Measurements from ENCODE around the gene PLEKHM1. TPM values are rescaled to one million over a fixed set of nuclear protein-coding genes. Genes with fewer than 3 reads are reported as not detected.
A peak's percentile ranks its signal among the peaks of the same experiment; 100 is the strongest.

PLEKHM1 gene
- total RNA-seq, 2 donors from 2014 or later: 87.6 to 97.0 TPM

DNA sequence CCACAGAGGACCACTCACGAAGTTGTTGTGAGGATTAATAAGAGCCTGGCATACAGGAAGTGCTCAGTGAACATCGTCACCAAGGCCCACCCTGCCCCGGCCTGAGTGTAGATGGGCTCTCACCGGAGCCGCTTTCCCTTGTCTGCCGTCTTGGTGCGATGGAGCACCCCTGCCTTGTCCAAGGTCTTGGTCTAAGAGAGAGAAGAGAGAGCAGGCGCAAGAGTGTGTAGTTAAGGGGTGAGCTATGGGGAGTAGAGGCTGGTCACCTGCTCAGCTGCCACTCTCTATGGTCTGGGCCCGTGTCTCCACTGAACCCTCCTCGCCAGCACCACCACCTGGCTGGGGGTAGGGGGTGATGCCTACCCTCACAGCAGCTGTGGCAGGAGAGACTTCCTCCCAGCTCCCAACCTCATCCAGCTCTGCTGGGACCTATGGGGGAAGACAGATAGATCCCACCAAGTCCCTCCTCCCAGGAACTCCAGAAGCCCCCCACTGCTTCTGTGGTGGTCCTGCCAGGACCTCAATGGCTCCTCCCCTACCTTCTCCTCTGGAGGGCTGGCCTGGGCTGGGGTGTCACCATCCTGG lies 86.5 kb downstream of the PLEKHM1 start:
- H3K27ac Mint-ChIP-seq: no peak overlapping the region
- DNase-seq (no peak), ATAC-seq (no peak)
- peaks cover 26% of the 10 kb centered on the region for H3K4me1 Mint-ChIP-seq
- H3K9me3 ChIP-seq (ENCODE audit: control insufficient read depth, low read length, poor library complexity, severe bottlenecking): no peaks in the 10 kb centered on the region
- H3K27me3 Mint-ChIP-seq: no peaks in the 10 kb centered on the region
- peaks cover 4% of the 10 kb centered on the region for H3K36me3 Mint-ChIP-seq (ENCODE audit: low read depth)
- no peak overlapping the region for H3K4me3 Mint-ChIP-seq

DNA sequence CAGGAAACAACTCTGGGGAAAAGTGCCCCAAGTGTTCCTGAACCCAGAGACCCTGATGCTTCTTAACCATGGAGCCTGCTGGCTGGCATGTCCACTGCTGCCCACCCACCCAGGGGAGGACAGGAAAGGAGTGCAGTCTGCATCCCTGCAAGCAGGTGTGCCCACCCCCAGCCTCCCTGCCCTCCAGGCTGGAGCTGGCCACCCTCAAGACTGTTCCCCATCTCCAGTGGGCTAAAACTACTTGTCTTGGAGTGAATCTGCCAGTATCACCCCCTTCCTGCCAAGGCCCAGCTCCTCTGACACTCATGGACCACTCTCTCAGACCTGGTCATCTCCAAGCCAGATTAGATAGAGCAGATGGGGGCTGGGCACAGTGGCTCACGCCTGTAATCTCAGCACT lies 87.6 kb downstream of the PLEKHM1 start:
- H3K4me3 Mint-ChIP-seq: no peak overlapping the region
- no peaks in the 10 kb centered on the region for H3K9me3 ChIP-seq (ENCODE audit: control insufficient read depth, low read length, poor library complexity, severe bottlenecking)
- no peak overlapping the region for H3K27ac Mint-ChIP-seq
- peaks cover 16% of the 10 kb centered on the region for H3K4me1 Mint-ChIP-seq
- peaks cover 4% of the 10 kb centered on the region for H3K36me3 Mint-ChIP-seq (ENCODE audit: low read depth)
- no peak for DNase-seq
- no peaks in the 10 kb centered on the region for H3K27me3 Mint-ChIP-seq
- no peak for ATAC-seq

- no peak for ATAC-seq
- H3K9me3 ChIP-seq (ENCODE audit: control insufficient read depth, low read length, poor library complexity, severe bottlenecking): no peaks in the 10 kb centered on the region
- Mint-ChIP-seq H3K27ac (peak overlapping the region; percentile 57), H3K4me1 (peaks cover 4% of the 10 kb centered on the region), H3K36me3 (ENCODE audit: low read depth) (peaks cover 9% of the 10 kb centered on the region), H3K4me3 (no peak overlapping the region), H3K27me3 (no peaks in the 10 kb centered on the region)
- no peak for DNase-seq
Measured at GRCh38 chr17:45398800-45399199, 91.7 kb downstream of the PLEKHM1 start.

GRCh38 chr17:45397796-45398195 lies 92.7 kb downstream of the PLEKHM1 start:
- ATAC-seq (no peak), DNase-seq (no peak)
- no peaks in the 10 kb centered on the region for H3K27me3 Mint-ChIP-seq
- no peak overlapping the region for H3K27ac Mint-ChIP-seq
- H3K4me3 Mint-ChIP-seq: no peak overlapping the region
- H3K36me3 Mint-ChIP-seq (ENCODE audit: low read depth): peaks cover 9% of the 10 kb centered on the region
- H3K9me3 ChIP-seq (ENCODE audit: control insufficient read depth, low read length, poor library complexity, severe bottlenecking): no peaks in the 10 kb centered on the region
- peaks cover 9% of the 10 kb centered on the region for H3K4me1 Mint-ChIP-seq

GRCh38 chr17:45396496-45397205 lies 93.9 kb downstream of the PLEKHM1 start:
- peaks cover 7% of the 10 kb centered on the region for H3K4me1 Mint-ChIP-seq
- no peak for DNase-seq
- peaks cover 7% of the 10 kb centered on the region for H3K36me3 Mint-ChIP-seq (ENCODE audit: low read depth)
- no peaks in the 10 kb centered on the region for H3K9me3 ChIP-seq (ENCODE audit: control insufficient read depth, low read length, poor library complexity, severe bottlenecking)
- H3K27me3 Mint-ChIP-seq: no peaks in the 10 kb centered on the region
- ATAC-seq: no peak
- H3K4me3 Mint-ChIP-seq: no peak overlapping the region
- H3K27ac Mint-ChIP-seq: no peak overlapping the region

DNA sequence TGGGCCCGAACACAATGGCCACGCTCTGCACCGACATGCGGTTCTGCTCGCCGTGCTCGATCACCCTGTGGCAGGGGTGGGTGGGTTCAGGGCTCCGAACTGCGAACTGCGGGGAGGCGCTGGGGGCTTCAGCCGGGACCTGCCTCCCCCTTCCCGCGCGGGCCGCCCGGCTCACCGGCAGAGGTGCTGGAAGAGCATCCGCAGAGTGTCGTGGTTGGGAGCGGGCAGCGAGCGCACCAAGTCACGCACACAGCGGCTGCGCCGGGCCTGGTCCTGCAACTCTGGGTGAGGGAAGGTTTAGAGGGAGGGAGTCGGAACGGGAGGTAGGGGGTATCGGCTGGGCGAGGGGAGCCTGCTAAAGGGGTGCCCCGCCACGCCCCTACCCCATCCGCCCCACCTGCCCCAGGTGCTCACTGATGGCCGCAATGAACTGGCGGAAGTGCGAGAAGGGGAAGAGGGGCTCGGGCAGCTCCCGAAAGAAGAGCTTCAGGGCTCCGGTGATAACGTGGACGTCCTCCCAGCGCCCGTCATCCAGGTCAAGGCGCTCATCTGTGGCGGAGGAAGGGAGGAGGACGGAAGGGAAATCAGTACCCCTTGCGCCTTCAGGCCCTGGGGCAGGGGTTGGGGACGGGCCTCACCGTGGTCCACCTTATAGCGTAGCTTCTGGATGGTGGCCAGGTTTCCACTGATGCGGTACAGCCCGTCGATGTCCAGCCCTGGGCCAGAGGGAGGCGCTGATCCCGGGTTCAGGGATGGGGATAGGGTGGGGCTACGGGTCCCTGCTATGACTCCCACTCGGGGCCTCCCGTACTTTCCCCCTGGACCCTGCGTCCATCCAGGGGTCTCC lies 94.7 kb downstream of the PLEKHM1 start:
- Mint-ChIP-seq H3K4me3 (no peak overlapping the region), H3K4me1 (peaks cover 11% of the 10 kb centered on the region), H3K27me3 (no peaks in the 10 kb centered on the region), H3K27ac (no peak overlapping the region), H3K36me3 (ENCODE audit: low read depth) (peaks cover 5% of the 10 kb centered on the region)
- H3K9me3 ChIP-seq (ENCODE audit: control insufficient read depth, low read length, poor library complexity, severe bottlenecking): no peaks in the 10 kb centered on the region
- DNase-seq: no peak
- ATAC-seq: no peak

DNA sequence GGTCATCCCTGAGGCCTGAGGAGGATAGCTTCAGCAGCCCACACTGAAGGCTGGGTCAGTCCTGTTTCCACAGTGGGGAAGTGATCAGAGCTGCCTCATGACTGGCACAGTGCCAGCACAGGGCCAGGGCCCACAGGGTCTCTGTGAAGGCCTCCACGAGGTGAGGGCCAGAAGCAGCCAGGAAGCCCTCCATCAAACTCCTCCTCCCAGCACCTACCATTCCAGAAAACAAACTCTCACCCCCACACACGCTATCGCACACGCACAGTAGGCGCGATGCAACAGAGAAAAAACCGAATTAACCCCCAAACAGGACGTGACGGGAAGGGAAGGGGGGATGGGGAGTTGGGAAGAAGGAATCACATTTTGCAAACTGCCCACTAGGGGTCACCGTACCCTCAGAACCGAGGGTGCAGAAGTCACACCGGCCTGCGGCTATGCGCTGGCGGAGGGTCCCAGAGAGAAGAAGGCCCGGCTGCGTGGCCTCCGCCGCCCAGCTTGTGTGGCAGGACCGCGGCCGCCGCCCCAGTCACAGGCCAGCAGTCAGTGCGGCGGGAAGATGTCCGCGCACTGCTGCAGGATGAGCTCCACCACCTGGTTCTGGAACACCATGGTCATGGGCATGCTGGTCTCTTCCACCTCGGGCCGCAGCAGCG lies 95.5 kb downstream of the PLEKHM1 start:
- peaks cover 5% of the 10 kb centered on the region for H3K36me3 Mint-ChIP-seq (ENCODE audit: low read depth)
- H3K27me3 Mint-ChIP-seq: no peaks in the 10 kb centered on the region
- peaks cover 11% of the 10 kb centered on the region for H3K4me1 Mint-ChIP-seq
- no peak for DNase-seq
- no peak overlapping the region for H3K4me3 Mint-ChIP-seq
- peak; percentile 51 for ATAC-seq
- no peak overlapping the region for H3K27ac Mint-ChIP-seq
- no peaks in the 10 kb centered on the region for H3K9me3 ChIP-seq (ENCODE audit: control insufficient read depth, low read length, poor library complexity, severe bottlenecking)

- no peaks in the 10 kb centered on the region for H3K9me3 ChIP-seq (ENCODE audit: control insufficient read depth, low read length, poor library complexity, severe bottlenecking)
- Mint-ChIP-seq H3K27me3 (peaks cover 3% of the 10 kb centered on the region), H3K27ac (no peak overlapping the region), H3K4me1 (peaks cover 11% of the 10 kb centered on the region), H3K36me3 (ENCODE audit: low read depth) (peaks cover 5% of the 10 kb centered on the region), H3K4me3 (no peak overlapping the region)
- ATAC-seq: no peak
- DNase-seq: no peak
Measured at GRCh38 chr17:45394564-45394912, 96.0 kb downstream of the PLEKHM1 start.

GRCh38 chr17:45394091-45394490 lies 96.4 kb downstream of the PLEKHM1 start:
- ATAC-seq (no peak), DNase-seq (no peak)
- no peak overlapping the region for H3K27ac Mint-ChIP-seq
- peaks cover 11% of the 10 kb centered on the region for H3K4me1 Mint-ChIP-seq
- H3K36me3 Mint-ChIP-seq (ENCODE audit: low read depth): peaks cover 5% of the 10 kb centered on the region
- peaks cover 7% of the 10 kb centered on the region for H3K27me3 Mint-ChIP-seq
- H3K9me3 ChIP-seq (ENCODE audit: control insufficient read depth, low read length, poor library complexity, severe bottlenecking): no peaks in the 10 kb centered on the region
- no peak overlapping the region for H3K4me3 Mint-ChIP-seq

- H3K4me3 Mint-ChIP-seq: no peak overlapping the region
- H3K36me3 Mint-ChIP-seq (ENCODE audit: low read depth): peaks cover 5% of the 10 kb centered on the region
- H3K27me3 Mint-ChIP-seq: peaks cover 13% of the 10 kb centered on the region
- ATAC-seq (no peak), DNase-seq (no peak)
- peak overlapping the region; percentile 68 for H3K27ac Mint-ChIP-seq
- H3K9me3 ChIP-seq (ENCODE audit: control insufficient read depth, low read length, poor library complexity, severe bottlenecking): no peaks in the 10 kb centered on the region
- peaks cover 14% of the 10 kb centered on the region for H3K4me1 Mint-ChIP-seq
Measured at GRCh38 chr17:45393411-45393810, 97.1 kb downstream of the PLEKHM1 start.

GRCh38 chr17:45391918-45392317 lies 98.6 kb downstream of the PLEKHM1 start:
- Mint-ChIP-seq H3K36me3 (ENCODE audit: low read depth) (peaks cover 2% of the 10 kb centered on the region), H3K4me1 (peaks cover 14% of the 10 kb centered on the region), H3K27me3 (peaks cover 24% of the 10 kb centered on the region), H3K27ac (peak overlapping the region; percentile 43), H3K4me3 (no peak overlapping the region)
- no peaks in the 10 kb centered on the region for H3K9me3 ChIP-seq (ENCODE audit: control insufficient read depth, low read length, poor library complexity, severe bottlenecking)
- DNase-seq: no peak
- no peak for ATAC-seq

GRCh38 chr17:45391291-45391690 lies 99.2 kb downstream of the PLEKHM1 start:
- ATAC-seq (no peak), DNase-seq (no peak)
- no peaks in the 10 kb centered on the region for H3K36me3 Mint-ChIP-seq (ENCODE audit: low read depth)
- H3K9me3 ChIP-seq (ENCODE audit: control insufficient read depth, low read length, poor library complexity, severe bottlenecking): no peaks in the 10 kb centered on the region
- peaks cover 14% of the 10 kb centered on the region for H3K4me1 Mint-ChIP-seq
- peaks cover 24% of the 10 kb centered on the region for H3K27me3 Mint-ChIP-seq
- H3K4me3 Mint-ChIP-seq: no peak overlapping the region
- peak overlapping the region; percentile 43 for H3K27ac Mint-ChIP-seq

DNA sequence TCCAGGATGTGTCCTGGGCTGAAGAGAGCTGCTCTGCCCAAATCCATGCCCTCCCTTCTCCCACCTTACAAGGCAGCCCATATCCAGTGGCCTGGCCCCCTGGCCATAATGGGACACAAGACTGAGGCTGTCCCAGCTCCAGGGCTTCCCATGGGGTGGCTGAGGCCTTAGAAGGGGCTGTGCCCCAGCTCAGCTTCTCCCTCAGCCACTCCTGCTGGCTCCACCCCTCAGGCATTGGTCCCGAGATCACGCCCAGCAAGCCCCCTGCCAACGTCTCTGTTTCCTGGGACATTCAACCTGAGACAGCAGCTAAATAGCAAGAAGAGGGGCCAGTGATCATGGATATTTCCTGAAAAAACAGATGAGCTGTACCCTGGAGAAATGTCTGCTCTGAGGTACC lies 101.2 kb downstream of the PLEKHM1 start:
- ATAC-seq: no peak
- DNase-seq: no peak
- Mint-ChIP-seq H3K36me3 (ENCODE audit: low read depth) (no peaks in the 10 kb centered on the region), H3K4me3 (no peak overlapping the region), H3K27me3 (peaks cover 27% of the 10 kb centered on the region), H3K27ac (no peak overlapping the region), H3K4me1 (peaks cover 20% of the 10 kb centered on the region)
- no peaks in the 10 kb centered on the region for H3K9me3 ChIP-seq (ENCODE audit: control insufficient read depth, low read length, poor library complexity, severe bottlenecking)

All from T-helper 17 cell (primary cell).